MM.1S (cell line): ENCODE data around the gene KCNA3.

ENCODE experiments used
- DNase-seq: peaks from one replicate; pipeline ENCODE4 v3.0.0-alpha.2; 2015
- H2AFZ ChIP-seq: fragments of 300-600 bp; sonication (generic); 2 replicates; pipeline ENCODE4 v1.6.0; 2016; ENCODE audit warnings: antibody characterized with exemption, low read length
- H3F3A ChIP-seq: fragments of 300-600 bp; sonication (generic); 2 replicates; pipeline ENCODE4 v1.6.1; 2016; ENCODE audit warnings: mild to moderate bottlenecking, antibody characterized with exemption, low read length, moderate library complexity, mixed read lengths; ENCODE audit not compliant: insufficient read depth
- H3K27ac ChIP-seq: fragments of 300-600 bp; sonication (generic); 2 replicates; pipeline ENCODE4 v1.5.1; 2016; ENCODE audit warnings: mild to moderate bottlenecking, low read length
- H3K27me3 ChIP-seq: fragments of 300-600 bp; sonication (generic); replicated peaks from 2 replicates; pipeline ENCODE4 v1.6.0; 2016; ENCODE audit warnings: low read length; ENCODE audit not compliant: insufficient read depth
- H3K36me3 ChIP-seq: fragments of 300-600 bp; sonication (generic); replicated peaks from 2 replicates; pipeline ENCODE4 v1.6.1; 2016; ENCODE audit warnings: mild to moderate bottlenecking, low read length, mixed read lengths; ENCODE audit not compliant: insufficient read depth
- H3K4me1 ChIP-seq: fragments of 300-600 bp; sonication (generic); 2 replicates; pipeline ENCODE4 v1.6.1; 2016; ENCODE audit warnings: low read length, mixed read lengths
- H3K4me2 ChIP-seq: fragments of 300-600 bp; sonication (generic); 2 replicates; pipeline ENCODE4 v1.6.0; 2016; ENCODE audit warnings: low read depth, low read length
- H3K4me3 ChIP-seq: fragments of 300-600 bp; sonication (generic); 2 replicates; pipeline ENCODE4 v1.5.1; 2016; ENCODE audit warnings: low read length, mixed read lengths
- H3K79me2 ChIP-seq: fragments of 300-600 bp; sonication (generic); 2 replicates; pipeline ENCODE4 v1.6.1; 2016; ENCODE audit warnings: mixed run types, low read length, mixed read lengths
- H3K9ac ChIP-seq: fragments of 300-600 bp; sonication (generic); 2 replicates; pipeline ENCODE4 v1.6.1; 2016; ENCODE audit warnings: low read length, mixed read lengths
- H3K9me2 ChIP-seq: fragments of 300-600 bp; sonication (generic); replicated peaks from 2 replicates; pipeline ENCODE4 v1.6.1; 2016; ENCODE audit warnings: mild to moderate bottlenecking, low read length, mixed read lengths; ENCODE audit not compliant: insufficient read depth
- H3K9me3 ChIP-seq: fragments of 300-600 bp; sonication (generic); replicated peaks from 2 replicates; pipeline ENCODE4 v1.6.1; 2016; ENCODE audit warnings: mild to moderate bottlenecking, low read length, mixed read lengths; ENCODE audit not compliant: insufficient read depth
- H4K20me1 ChIP-seq: fragments of 300-600 bp; sonication (generic); 2 replicates; pipeline ENCODE4 v1.6.1; 2016; ENCODE audit warnings: mild to moderate bottlenecking, low read length, moderate library complexity, mixed read lengths; ENCODE audit not compliant: insufficient read depth
- EZH2 ChIP-seq: fragments of 300-600 bp; sonication (generic); optimal IDR thresholded peaks from 2 replicates; pipeline ENCODE3; 2017; ENCODE audit warnings: low read depth, mild to moderate bottlenecking, antibody characterized with exemption, low read length, mixed read lengths
- EZH2phosphoT487 ChIP-seq: fragments of 300-600 bp; sonication (generic); IDR thresholded peaks from 2 replicates; pipeline ENCODE4 v1.6.1; 2018; ENCODE audit warnings: antibody characterized with exemption, low read length
- TF ChIP-seq, protein P1 (sequence below): fragments of 300-600 bp; sonication (generic); IDR thresholded peaks from 2 replicates; pipeline ENCODE4 v1.5.1; 2016; ENCODE audit warnings: antibody characterized with exemption, low read length, mixed read lengths

Gene KCNA3

DNA sequence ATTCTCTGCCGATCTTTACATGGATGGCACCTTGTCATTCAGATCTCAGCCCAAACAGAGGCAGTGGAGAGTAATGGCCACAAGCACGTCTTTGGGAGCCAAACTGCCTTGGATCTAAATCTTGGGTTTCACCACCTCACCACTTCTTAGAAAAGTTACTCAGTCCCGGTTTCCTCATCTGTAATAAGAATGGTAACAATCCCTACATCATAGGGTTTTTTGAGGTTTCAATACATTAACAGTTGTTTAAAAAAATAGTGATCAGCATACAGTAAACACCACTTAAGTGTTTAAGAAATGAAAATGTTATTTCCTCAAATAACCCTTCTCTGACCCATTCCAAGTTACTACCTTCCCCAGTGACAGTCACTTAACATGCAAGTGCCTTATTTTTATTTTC lies 38.5 kb upstream of the KCNA3 start:
- no peak overlapping the region for H3K4me3 ChIP-seq
- H3K9me2 ChIP-seq = no peaks in the 10 kb centered on the region
- no peaks in the 10 kb centered on the region for H3F3A ChIP-seq
- H4K20me1 ChIP-seq = no peaks in the 10 kb centered on the region
- H3K9ac ChIP-seq = no peak overlapping the region
- no peak for DNase-seq
- no peak overlapping the region for H3K4me2 ChIP-seq
- no peak overlapping the region for H2AFZ ChIP-seq
- no peaks in the 10 kb centered on the region for H3K36me3 ChIP-seq
- no peaks in the 10 kb centered on the region for H3K9me3 ChIP-seq
- TF ChIP-seq, protein P1, sequence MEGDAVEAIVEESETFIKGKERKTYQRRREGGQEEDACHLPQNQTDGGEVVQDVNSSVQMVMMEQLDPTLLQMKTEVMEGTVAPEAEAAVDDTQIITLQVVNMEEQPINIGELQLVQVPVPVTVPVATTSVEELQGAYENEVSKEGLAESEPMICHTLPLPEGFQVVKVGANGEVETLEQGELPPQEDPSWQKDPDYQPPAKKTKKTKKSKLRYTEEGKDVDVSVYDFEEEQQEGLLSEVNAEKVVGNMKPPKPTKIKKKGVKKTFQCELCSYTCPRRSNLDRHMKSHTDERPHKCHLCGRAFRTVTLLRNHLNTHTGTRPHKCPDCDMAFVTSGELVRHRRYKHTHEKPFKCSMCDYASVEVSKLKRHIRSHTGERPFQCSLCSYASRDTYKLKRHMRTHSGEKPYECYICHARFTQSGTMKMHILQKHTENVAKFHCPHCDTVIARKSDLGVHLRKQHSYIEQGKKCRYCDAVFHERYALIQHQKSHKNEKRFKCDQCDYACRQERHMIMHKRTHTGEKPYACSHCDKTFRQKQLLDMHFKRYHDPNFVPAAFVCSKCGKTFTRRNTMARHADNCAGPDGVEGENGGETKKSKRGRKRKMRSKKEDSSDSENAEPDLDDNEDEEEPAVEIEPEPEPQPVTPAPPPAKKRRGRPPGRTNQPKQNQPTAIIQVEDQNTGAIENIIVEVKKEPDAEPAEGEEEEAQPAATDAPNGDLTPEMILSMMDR = no peak
- no peak for TF ChIP-seq EZH2phosphoT487
- TF ChIP-seq EZH2 = no peak
- no peaks in the 10 kb centered on the region for H3K4me1 ChIP-seq
- no peak overlapping the region for H3K27ac ChIP-seq
- H3K79me2 ChIP-seq = no peaks in the 10 kb centered on the region
- no peaks in the 10 kb centered on the region for H3K27me3 ChIP-seq

DNA sequence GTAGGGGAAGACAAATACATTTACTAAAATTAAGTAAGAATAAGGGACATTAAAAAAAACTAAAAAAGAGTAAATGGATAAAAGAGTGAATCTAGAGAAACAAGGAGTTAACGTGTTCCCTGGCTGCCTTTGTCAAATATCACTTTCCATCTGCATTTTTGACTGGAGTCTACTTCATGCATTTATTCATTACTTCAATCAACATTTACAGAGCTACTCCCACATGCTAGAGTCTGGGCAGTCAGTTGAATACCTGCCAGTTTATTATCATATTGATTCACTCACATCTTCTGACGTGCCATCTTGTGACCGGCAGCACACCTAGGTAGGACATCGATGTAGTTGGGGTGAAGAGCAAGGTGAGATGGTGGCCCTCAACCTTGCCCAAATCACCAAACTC lies 35.6 kb upstream of the KCNA3 start:
- no peak overlapping the region for H2AFZ ChIP-seq
- no peaks in the 10 kb centered on the region for H3K9me3 ChIP-seq
- H3F3A ChIP-seq = no peaks in the 10 kb centered on the region
- H3K79me2 ChIP-seq = no peaks in the 10 kb centered on the region
- H3K4me1 ChIP-seq = no peaks in the 10 kb centered on the region
- TF ChIP-seq, protein P1 = no peak
- TF ChIP-seq EZH2 = no peak
- TF ChIP-seq EZH2phosphoT487 = no peak
- no peaks in the 10 kb centered on the region for H3K36me3 ChIP-seq
- no peak overlapping the region for H3K4me3 ChIP-seq
- DNase-seq = no peak
- no peak overlapping the region for H3K27ac ChIP-seq
- no peak overlapping the region for H3K4me2 ChIP-seq
- H4K20me1 ChIP-seq = no peaks in the 10 kb centered on the region
- no peaks in the 10 kb centered on the region for H3K27me3 ChIP-seq
- H3K9me2 ChIP-seq = no peaks in the 10 kb centered on the region
- no peak overlapping the region for H3K9ac ChIP-seq

DNA sequence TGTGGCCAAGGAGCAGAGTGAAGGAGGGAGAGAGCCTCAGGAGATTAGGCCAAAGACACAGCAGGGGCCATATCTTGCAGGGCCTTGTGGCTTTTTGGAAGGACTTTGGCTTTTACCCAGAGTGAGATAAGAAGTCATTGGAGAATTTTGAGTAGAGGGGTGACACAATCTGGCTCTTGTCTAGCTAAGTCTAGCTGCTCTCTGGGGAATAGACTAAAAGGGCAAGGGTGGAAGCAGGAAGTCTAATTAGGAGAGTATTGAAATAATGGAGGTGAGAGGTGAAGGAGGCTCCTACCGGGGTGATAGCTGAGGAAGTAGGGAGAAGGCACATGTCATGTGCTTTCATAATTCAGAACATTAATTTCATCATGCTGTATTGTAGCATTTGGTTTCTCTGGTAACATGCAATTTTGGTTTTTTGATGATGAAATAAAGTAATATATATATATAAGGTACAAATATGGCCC lies 34.3 kb upstream of the KCNA3 start:
- Histone ChIP-seq H3K27me3 (no peaks in the 10 kb centered on the region), H3K9ac (no peak overlapping the region), H4K20me1 (no peaks in the 10 kb centered on the region), H3K9me2 (no peaks in the 10 kb centered on the region), H3K4me1 (no peaks in the 10 kb centered on the region), H3F3A (no peaks in the 10 kb centered on the region), H3K4me2 (no peak overlapping the region), H3K36me3 (no peaks in the 10 kb centered on the region), H3K79me2 (no peaks in the 10 kb centered on the region), H3K4me3 (no peak overlapping the region), H3K9me3 (no peaks in the 10 kb centered on the region), H2AFZ (no peak overlapping the region), H3K27ac (no peak overlapping the region)
- DNase-seq = no peak
- TF ChIP-seq, protein P1 = no peak
- no peak for TF ChIP-seq EZH2phosphoT487
- TF ChIP-seq EZH2 = no peak
